ENCODE data around the gene AHRR.

DNA sequence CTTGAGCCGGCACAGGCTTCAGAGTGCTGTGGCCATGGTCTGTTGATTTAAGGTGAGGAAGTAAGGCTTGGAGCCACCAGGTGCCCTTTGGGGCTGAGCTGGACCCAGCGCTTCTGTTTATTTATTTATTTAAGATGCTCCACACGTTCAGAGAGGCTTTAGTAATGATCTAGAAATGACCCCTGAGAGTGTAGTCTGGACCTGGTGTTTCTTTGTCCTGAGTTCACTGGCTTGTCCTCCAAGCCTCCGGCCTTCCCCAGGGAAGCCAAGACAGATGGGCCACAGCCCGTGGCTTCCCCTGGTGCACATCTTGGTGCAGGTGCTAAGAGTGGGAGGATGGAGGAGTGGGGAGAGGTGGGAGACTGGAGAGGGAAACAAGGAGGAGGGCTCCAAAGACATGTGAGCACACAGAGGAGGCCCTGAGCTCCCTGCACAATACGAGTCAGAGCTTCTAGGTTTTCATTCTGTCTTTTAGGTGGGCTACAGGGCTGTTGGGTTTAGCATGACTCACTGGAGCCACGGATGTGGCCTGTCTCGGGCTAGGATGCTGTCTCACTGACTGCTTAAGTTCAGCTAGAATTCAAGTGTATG lies 56.9 kb downstream of the AHRR start:
- TF ChIP-seq, protein P1, sequence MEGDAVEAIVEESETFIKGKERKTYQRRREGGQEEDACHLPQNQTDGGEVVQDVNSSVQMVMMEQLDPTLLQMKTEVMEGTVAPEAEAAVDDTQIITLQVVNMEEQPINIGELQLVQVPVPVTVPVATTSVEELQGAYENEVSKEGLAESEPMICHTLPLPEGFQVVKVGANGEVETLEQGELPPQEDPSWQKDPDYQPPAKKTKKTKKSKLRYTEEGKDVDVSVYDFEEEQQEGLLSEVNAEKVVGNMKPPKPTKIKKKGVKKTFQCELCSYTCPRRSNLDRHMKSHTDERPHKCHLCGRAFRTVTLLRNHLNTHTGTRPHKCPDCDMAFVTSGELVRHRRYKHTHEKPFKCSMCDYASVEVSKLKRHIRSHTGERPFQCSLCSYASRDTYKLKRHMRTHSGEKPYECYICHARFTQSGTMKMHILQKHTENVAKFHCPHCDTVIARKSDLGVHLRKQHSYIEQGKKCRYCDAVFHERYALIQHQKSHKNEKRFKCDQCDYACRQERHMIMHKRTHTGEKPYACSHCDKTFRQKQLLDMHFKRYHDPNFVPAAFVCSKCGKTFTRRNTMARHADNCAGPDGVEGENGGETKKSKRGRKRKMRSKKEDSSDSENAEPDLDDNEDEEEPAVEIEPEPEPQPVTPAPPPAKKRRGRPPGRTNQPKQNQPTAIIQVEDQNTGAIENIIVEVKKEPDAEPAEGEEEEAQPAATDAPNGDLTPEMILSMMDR (conservative IDR thresholded peaks at IDR 0.05; ENCODE audit: low read length): no peak
- TF ChIP-seq EZH2phosphoT487 (IDR thresholded peaks at IDR 0.05; ENCODE audit: borderline replicate concordance, low read depth, low read length): no peak

Measured in OCI-LY7 (cell line).